Mucosa of stomach (tissue), 1 donor: ENCODE results near the gene F2RL3.
A peak's percentile ranks its signal among the peaks of the same experiment; 100 is the strongest.

Experiments used
- H3K27me3 ChIP-seq: one replicate; pipeline ENCODE4 v1.7.0; 2013; ENCODE audit warnings: mild to moderate bottlenecking, low read length; ENCODE audit not compliant: control insufficient read depth, insufficient read depth
- H3K36me3 ChIP-seq: one replicate; pipeline ENCODE4 v1.7.0; 2013; ENCODE audit warnings: low read length; ENCODE audit not compliant: control insufficient read depth, insufficient read depth
- H3K4me1 ChIP-seq: one replicate; pipeline ENCODE4 v1.7.0; 2013; ENCODE audit warnings: mild to moderate bottlenecking, low read length; ENCODE audit not compliant: control insufficient read depth, insufficient read depth
- H3K4me3 ChIP-seq: one replicate; pipeline ENCODE4 v1.7.0; 2013; ENCODE audit warnings: low read length
- H3K9ac ChIP-seq: one replicate; pipeline ENCODE4 v1.7.0; 2013; ENCODE audit warnings: mild to moderate bottlenecking, low read length, moderate library complexity
- H3K9me3 ChIP-seq: one replicate; pipeline ENCODE4 v1.7.0; 2013; ENCODE audit warnings: mild to moderate bottlenecking, low read length, moderate library complexity; ENCODE audit not compliant: control insufficient read depth
- donor health status: Pancreatic carcinoma.

The F2RL3 gene

GRCh38 chr19:16890461-16891184 is 1.8 kb downstream of the F2RL3 start:
- no peak overlapping the region for H3K9ac ChIP-seq
- no peaks in the 10 kb centered on the region for H3K36me3 ChIP-seq
- H3K9me3 ChIP-seq: no peaks in the 10 kb centered on the region
- no peak overlapping the region for H3K4me3 ChIP-seq
- H3K4me1 ChIP-seq: no peaks in the 10 kb centered on the region
- H3K27me3 ChIP-seq: peaks cover 15% of the 10 kb centered on the region

GRCh38 chr19:16891696-16892382 is 3.0 kb downstream of the F2RL3 start:
- Histone ChIP-seq H3K9ac (no peak overlapping the region), H3K9me3 (no peaks in the 10 kb centered on the region), H3K4me3 (no peak overlapping the region), H3K27me3 (peaks cover 15% of the 10 kb centered on the region), H3K4me1 (no peaks in the 10 kb centered on the region), H3K36me3 (no peaks in the 10 kb centered on the region)

GRCh38 chr19:16892436-16892835 is 3.6 kb downstream of the F2RL3 start:
- no peaks in the 10 kb centered on the region for H3K9me3 ChIP-seq
- no peaks in the 10 kb centered on the region for H3K4me1 ChIP-seq
- no peaks in the 10 kb centered on the region for H3K36me3 ChIP-seq
- H3K4me3 ChIP-seq: no peak overlapping the region
- no peak overlapping the region for H3K9ac ChIP-seq
- peaks cover 15% of the 10 kb centered on the region for H3K27me3 ChIP-seq

GRCh38 chr19:16892868-16893685 is 4.3 kb downstream of the F2RL3 start:
- Histone ChIP-seq H3K4me1 (no peaks in the 10 kb centered on the region), H3K4me3 (no peak overlapping the region)

GRCh38 chr19:16893686-16893989 is 4.8 kb downstream of the F2RL3 start:
- Histone ChIP-seq H3K27me3 (peaks cover 8% of the 10 kb centered on the region), H3K4me3 (no peak overlapping the region), H3K4me1 (no peaks in the 10 kb centered on the region), H3K36me3 (no peaks in the 10 kb centered on the region), H3K9ac (no peak overlapping the region), H3K9me3 (no peaks in the 10 kb centered on the region)

More at GRCh38 chr19:16892868-16893685, 4.3 kb downstream of the F2RL3 start:
- Histone ChIP-seq H3K36me3 (no peaks in the 10 kb centered on the region), H3K27me3 (peaks cover 10% of the 10 kb centered on the region), H3K9me3 (no peaks in the 10 kb centered on the region), H3K9ac (no peak overlapping the region)

GRCh38 chr19:16894080-16894479 is 5.3 kb downstream of the F2RL3 start:
- Histone ChIP-seq H3K9me3 (no peaks in the 10 kb centered on the region), H3K27me3 (peaks cover 4% of the 10 kb centered on the region), H3K9ac (no peak overlapping the region), H3K4me1 (no peaks in the 10 kb centered on the region), H3K36me3 (no peaks in the 10 kb centered on the region), H3K4me3 (no peak overlapping the region)

GRCh38 chr19:16895467-16896145 is 6.8 kb downstream of the F2RL3 start:
- no peaks in the 10 kb centered on the region for H3K27me3 ChIP-seq
- H3K36me3 ChIP-seq: no peaks in the 10 kb centered on the region
- H3K9me3 ChIP-seq: no peaks in the 10 kb centered on the region
- H3K4me1 ChIP-seq: no peaks in the 10 kb centered on the region
- no peak overlapping the region for H3K4me3 ChIP-seq
- H3K9ac ChIP-seq: no peak overlapping the region

GRCh38 chr19:16896146-16897028 is 7.6 kb downstream of the F2RL3 start:
- Histone ChIP-seq H3K9ac (peak overlapping the region; percentile 73), H3K36me3 (no peaks in the 10 kb centered on the region), H3K9me3 (no peaks in the 10 kb centered on the region), H3K4me3 (peak overlapping the region; percentile 36), H3K27me3 (no peaks in the 10 kb centered on the region), H3K4me1 (no peaks in the 10 kb centered on the region)

GRCh38 chr19:16897029-16897855 is 8.4 kb downstream of the F2RL3 start:
- H3K9ac ChIP-seq: peak overlapping the region; percentile 47
- H3K4me3 ChIP-seq: no peak overlapping the region
- H3K36me3 ChIP-seq: no peaks in the 10 kb centered on the region
- no peaks in the 10 kb centered on the region for H3K27me3 ChIP-seq
- no peaks in the 10 kb centered on the region for H3K4me1 ChIP-seq
- H3K9me3 ChIP-seq: no peaks in the 10 kb centered on the region

GRCh38 chr19:16897856-16898161 is 9.0 kb downstream of the F2RL3 start:
- Histone ChIP-seq H3K36me3 (no peaks in the 10 kb centered on the region), H3K9ac (peak overlapping the region; percentile 47)

More at GRCh38 chr19:16897856-16898161, 9.0 kb downstream of the F2RL3 start:
- H3K4me3 ChIP-seq: no peak overlapping the region
- H3K27me3 ChIP-seq: no peaks in the 10 kb centered on the region
- no peaks in the 10 kb centered on the region for H3K9me3 ChIP-seq
- H3K4me1 ChIP-seq: no peaks in the 10 kb centered on the region
